Measurements from ENCODE around the gene PCYT1A. TPM values are rescaled to one million over a fixed set of nuclear protein-coding genes. Genes with fewer than 3 reads are reported as not detected.

PCYT1A gene
- total RNA-seq, 1 experiment from 2014 or later = 52.2 TPM

DNA sequence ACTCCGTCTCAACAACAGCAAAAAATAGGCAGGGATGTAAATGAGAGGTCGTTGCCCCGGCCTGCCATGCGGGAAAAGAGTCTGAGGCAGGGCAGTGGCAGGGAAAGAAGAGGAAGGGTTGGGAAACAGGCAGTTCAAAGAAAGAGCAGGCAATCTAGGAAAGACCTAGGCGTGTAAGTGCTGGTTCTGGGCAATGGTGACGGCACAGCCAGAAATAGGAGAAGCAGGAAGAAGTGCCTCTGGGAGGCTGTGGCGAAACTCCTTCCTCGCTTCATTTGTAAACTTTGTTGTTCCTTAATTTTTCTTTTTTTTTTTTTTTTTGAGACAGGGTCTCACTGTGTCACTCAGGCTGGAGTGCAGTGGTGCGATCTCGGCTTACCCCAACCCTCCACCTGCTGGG, 66.9 kb downstream of the PCYT1A start:
- Mint-ChIP-seq H3K4me1 (ENCODE audit: low read depth, unreplicated experiment) (no peaks in the 10 kb centered on the region), H3K4me3 (ENCODE audit: unreplicated experiment) (no peak overlapping the region), H3K27me3 (ENCODE audit: insufficient read depth, unreplicated experiment) (no peaks in the 10 kb centered on the region), H3K9me3 (ENCODE audit: unreplicated experiment) (no peaks in the 10 kb centered on the region), H3K27ac (ENCODE audit: unreplicated experiment) (no peak overlapping the region), H3K36me3 (ENCODE audit: insufficient read depth, unreplicated experiment) (no peaks in the 10 kb centered on the region)
- Histone ChIP-seq H3K4me1 (no peaks in the 10 kb centered on the region), H3K36me3 (ENCODE audit: control insufficient read depth, insufficient read depth, low read length) (no peaks in the 10 kb centered on the region; the same call in 1 of the 2 replicates), H3K9me3 (no peaks in the 10 kb centered on the region), H3K27me3 (replicated peaks; ENCODE audit: control insufficient read depth, insufficient read depth, low read length) (no peaks in the 10 kb centered on the region), H3K4me3 (ENCODE audit: low read depth, low read length) (no peak overlapping the region)
- CTCF ChIA-PET = no interaction called here
- POLR2A ChIA-PET = no interaction called here
- DNase-seq = no peak
- intact Hi-C loops (cut with micrococcal nuclease; ENCODE audit: unreplicated experiment) = no loop called here
- BruUV-seq (replicated peaks) = no TSS peak
- TF ChIP-seq, protein P1, sequence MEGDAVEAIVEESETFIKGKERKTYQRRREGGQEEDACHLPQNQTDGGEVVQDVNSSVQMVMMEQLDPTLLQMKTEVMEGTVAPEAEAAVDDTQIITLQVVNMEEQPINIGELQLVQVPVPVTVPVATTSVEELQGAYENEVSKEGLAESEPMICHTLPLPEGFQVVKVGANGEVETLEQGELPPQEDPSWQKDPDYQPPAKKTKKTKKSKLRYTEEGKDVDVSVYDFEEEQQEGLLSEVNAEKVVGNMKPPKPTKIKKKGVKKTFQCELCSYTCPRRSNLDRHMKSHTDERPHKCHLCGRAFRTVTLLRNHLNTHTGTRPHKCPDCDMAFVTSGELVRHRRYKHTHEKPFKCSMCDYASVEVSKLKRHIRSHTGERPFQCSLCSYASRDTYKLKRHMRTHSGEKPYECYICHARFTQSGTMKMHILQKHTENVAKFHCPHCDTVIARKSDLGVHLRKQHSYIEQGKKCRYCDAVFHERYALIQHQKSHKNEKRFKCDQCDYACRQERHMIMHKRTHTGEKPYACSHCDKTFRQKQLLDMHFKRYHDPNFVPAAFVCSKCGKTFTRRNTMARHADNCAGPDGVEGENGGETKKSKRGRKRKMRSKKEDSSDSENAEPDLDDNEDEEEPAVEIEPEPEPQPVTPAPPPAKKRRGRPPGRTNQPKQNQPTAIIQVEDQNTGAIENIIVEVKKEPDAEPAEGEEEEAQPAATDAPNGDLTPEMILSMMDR (IDR thresholded peaks at IDR 0.05; ENCODE audit: insufficient read depth in 1 of 2, low read depth in 1 of 2, low read length in 1 of 2, severe bottlenecking in 1 of 2, unreplicated experiment in 1 of 2) = no peak

DNA sequence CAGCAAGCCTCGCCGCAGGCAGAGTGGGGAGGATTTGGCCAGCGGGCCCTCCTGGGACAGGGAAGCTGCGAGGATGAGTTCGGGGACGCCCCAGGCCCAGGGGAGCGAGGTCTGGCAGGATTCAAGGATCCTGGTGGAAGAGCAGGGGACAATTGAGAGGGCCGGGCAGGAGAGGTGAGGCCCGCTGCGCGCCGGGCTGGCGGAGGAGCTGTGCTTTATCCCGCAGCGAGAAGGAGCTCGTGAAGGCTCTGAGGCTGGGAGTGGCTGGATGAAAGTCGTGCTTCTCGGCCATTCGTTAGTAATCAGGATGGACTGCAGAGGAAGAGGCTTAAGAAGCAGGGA, 67.6 kb downstream of the PCYT1A start:
- Mint-ChIP-seq H3K4me3 (ENCODE audit: unreplicated experiment) (no peak overlapping the region), H3K36me3 (ENCODE audit: insufficient read depth, unreplicated experiment) (no peaks in the 10 kb centered on the region)
- TF ChIP-seq, protein P1 (IDR thresholded peaks at IDR 0.05; ENCODE audit: insufficient read depth in 1 of 2, low read depth in 1 of 2, low read length in 1 of 2, severe bottlenecking in 1 of 2, unreplicated experiment in 1 of 2) = no peak

DNA sequence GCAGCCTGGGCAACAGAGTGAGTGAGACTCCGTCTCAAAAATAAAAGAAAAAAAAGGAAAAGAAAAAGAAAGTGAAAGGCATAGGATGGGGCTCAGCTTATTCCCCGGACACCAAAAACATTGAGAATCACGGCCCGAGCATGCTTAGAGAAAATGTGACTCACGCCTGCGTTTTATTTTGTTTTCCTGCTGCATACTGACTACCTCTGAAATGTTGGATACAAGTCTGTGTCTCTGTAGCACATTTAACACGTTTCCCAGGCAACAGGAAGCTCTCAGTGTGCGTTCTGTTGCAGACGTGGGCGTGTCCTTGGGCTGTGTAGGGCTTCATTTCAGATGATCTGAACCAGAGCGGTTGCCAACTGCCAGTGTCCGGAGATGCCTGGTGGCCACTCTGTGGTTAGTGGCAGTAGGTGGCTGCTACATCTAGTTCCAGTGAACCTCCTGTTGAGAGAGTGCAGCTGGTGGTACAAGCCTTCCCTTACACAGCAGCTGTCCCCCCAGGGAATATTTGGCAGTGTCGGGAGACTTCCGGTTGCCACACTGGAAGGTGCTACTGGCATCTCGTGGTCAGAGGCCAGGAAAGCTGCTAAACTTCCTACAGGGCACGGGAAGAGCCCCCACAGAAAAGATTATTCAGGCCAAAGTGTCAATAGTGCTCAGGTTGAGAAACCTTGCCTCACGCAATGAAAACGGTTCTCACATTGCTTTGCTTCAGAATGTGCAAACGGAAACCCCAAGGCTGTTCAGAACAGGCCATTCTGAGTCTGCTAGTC, 68.1 kb downstream of the PCYT1A start:
- no peaks in the 10 kb centered on the region; the same call in 1 of the 2 replicates for H3K36me3 ChIP-seq (ENCODE audit: control insufficient read depth, insufficient read depth, low read length)
- H3K9me3 ChIP-seq = no peaks in the 10 kb centered on the region
- H3K27ac Mint-ChIP-seq (ENCODE audit: unreplicated experiment) = no peak overlapping the region
- DNase-seq = no peak
- H3K27me3 Mint-ChIP-seq (ENCODE audit: insufficient read depth, unreplicated experiment) = no peaks in the 10 kb centered on the region
- H3K4me3 Mint-ChIP-seq (ENCODE audit: unreplicated experiment) = no peak overlapping the region
- no TSS peak for BruUV-seq (replicated peaks)
- H3K27me3 ChIP-seq (replicated peaks; ENCODE audit: control insufficient read depth, insufficient read depth, low read length) = no peaks in the 10 kb centered on the region
- ChIA-PET POLR2A (no interaction called here), CTCF (no interaction called here)
- TF ChIP-seq, protein P1 (IDR thresholded peaks at IDR 0.05; ENCODE audit: insufficient read depth in 1 of 2, low read depth in 1 of 2, low read length in 1 of 2, severe bottlenecking in 1 of 2, unreplicated experiment in 1 of 2) = no peak
- H3K4me1 Mint-ChIP-seq (ENCODE audit: low read depth, unreplicated experiment) = peaks cover 2% of the 10 kb centered on the region
- peaks cover 9% of the 10 kb centered on the region; the same call in 1 of the 2 replicates for H3K4me1 ChIP-seq
- intact Hi-C loops (cut with micrococcal nuclease; ENCODE audit: unreplicated experiment) = no loop called here
- H3K9me3 Mint-ChIP-seq (ENCODE audit: unreplicated experiment) = no peaks in the 10 kb centered on the region
- H3K36me3 Mint-ChIP-seq (ENCODE audit: insufficient read depth, unreplicated experiment) = no peaks in the 10 kb centered on the region
- no peak overlapping the region for H3K4me3 ChIP-seq (ENCODE audit: low read depth, low read length)

More for the DNA sequence above, 67.6 kb downstream of the PCYT1A start:
- peaks cover 3% of the 10 kb centered on the region; the same call in 1 of the 2 replicates for H3K4me1 ChIP-seq
- POLR2A ChIA-PET = no interaction called here
- CTCF ChIA-PET = no interaction called here
- no peak overlapping the region for H3K27ac Mint-ChIP-seq (ENCODE audit: unreplicated experiment)
- no peaks in the 10 kb centered on the region for H3K4me1 Mint-ChIP-seq (ENCODE audit: low read depth, unreplicated experiment)
- no peaks in the 10 kb centered on the region; the same call in 1 of the 2 replicates for H3K36me3 ChIP-seq (ENCODE audit: control insufficient read depth, insufficient read depth, low read length)
- no peaks in the 10 kb centered on the region for H3K27me3 Mint-ChIP-seq (ENCODE audit: insufficient read depth, unreplicated experiment)
- no TSS peak for BruUV-seq (replicated peaks)
- no peaks in the 10 kb centered on the region for H3K9me3 ChIP-seq
- H3K4me3 ChIP-seq (ENCODE audit: low read depth, low read length) = no peak overlapping the region
- intact Hi-C loops (cut with micrococcal nuclease; ENCODE audit: unreplicated experiment) = no loop called here
- DNase-seq = no peak
- no peaks in the 10 kb centered on the region for H3K27me3 ChIP-seq (replicated peaks; ENCODE audit: control insufficient read depth, insufficient read depth, low read length)
- no peaks in the 10 kb centered on the region for H3K9me3 Mint-ChIP-seq (ENCODE audit: unreplicated experiment)

Measured in Caco-2 (cell line).